Right forelimb (tissue), 1 donor: ENCODE data around the gene TTC21A.
A peak's percentile ranks its signal among the peaks of the same experiment; 100 is the strongest.

Experiments
- DNase-seq: peaks from one replicate; pipeline ENCODE4 v3.0.0-alpha.2; 2018

TTC21A gene

DNA sequence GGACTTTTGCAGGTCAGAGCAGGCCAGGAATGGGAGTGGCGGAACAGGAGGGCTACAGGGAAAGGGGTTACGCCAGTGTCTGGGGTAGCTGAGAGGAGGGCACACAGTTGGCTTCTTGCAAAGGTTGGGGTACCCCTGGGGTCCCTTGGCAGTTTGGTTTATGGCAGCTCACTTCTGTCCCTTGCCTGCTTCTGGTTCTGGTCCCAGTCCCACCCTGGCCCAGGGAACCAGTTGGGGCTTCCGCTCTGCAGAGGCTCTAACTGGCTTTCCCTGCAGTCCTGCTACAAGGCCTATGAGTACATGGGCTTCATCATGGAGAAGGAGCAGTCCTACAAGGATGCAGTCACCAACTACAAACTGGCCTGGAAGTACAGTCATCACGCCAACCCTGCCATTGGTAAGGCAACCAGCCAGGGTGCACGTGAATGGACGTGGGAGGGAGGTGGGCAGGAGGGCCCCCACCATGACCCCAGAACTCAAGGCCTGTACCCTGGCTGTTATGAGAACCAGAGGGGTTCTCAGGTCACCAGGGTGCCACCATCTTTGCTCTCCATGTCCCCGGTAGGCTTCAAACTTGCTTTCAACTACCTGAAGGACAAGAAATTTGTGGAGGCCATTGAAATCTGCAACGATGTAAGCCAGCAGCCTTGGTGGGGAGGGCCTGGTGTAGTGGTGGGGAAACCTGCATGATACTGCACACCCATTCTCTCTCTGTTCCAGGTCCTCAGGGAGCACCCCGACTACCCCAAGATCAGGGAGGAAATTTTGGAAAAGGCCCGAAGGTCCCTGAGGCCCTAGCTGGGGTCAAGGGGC lies 30.7 kb downstream of the TTC21A start:
- DNase-seq = peak; percentile 36

DNA sequence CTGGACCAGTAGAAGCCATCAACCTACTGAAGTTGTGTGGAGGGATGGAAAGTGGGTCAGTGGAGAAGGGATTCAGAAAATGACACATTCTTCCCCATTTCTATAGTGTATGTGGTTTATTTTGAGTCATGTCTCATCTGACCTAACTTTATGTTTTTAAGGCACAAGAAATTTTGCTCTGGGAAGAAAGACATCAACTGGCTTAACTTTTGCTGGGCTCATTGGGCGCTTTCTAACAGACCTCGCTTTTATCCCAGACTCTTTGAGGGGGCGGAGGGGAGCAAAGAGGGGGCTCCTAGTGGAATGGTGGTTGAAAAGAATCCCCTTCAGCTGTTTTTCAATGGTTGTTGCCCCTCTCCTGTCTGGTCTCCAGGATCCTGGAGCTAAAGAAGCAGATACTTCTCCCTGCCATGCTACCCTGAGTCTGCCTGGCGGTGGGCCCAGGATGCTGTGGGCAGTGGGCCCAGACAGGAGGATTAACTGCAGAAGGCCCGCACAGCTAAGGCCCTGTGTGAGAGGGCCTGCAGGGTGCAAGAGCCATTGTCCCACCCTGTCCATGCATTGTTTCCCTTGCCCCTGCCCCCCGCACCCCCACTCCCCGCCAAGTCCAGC lies 31.4 kb downstream of the TTC21A start:
- DNase-seq = peak; percentile 77

DNA sequence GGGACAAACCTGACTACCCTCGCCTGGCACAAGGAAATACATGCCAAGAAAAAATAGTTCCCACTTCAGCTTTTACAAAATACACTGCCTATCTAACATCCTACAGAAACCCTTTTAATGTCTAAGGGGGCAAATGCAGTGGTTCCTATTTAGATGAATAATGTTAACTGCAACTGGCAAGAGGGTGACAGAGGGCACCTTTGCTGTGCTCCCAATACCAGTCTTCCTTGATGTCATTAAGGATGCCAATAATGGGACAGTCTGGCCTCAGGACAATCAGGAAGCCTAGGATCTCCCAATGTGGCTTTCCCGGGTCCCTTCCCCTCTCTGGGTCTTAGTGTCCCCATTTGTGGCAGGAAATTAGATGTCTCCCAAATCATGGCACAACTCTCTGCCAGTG lies 32.0 kb downstream of the TTC21A start:
- peak; percentile 42 for DNase-seq

DNA sequence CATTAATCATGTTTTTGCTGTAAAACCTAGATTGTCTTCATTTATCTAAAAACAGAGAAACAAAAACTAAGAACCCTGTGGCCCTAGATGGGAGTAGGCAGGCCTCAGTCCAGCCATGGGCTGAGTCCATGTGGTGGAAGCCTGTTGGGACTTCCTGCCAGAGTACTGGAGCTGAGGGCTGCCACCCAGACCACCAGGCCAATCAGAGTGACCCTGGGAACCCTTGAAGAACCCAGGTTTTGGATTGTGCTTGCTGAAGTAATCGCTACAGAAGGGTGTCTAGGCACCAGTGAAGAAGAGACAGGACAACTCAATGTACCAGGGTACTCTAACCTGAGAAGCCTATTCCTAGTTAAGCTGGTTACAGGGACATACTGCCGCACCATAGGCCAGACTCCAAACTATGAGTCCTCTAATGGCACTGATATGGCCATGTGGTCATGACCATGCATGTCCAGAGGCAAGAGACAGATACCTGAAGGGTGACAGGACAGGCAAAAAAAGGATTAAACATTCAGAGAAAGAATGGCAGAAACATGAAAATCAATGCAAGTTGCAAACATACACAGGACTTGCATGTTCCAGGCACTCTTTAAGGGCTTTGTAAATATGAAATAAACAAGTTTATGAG lies 33.0 kb downstream of the TTC21A start:
- DNase-seq = peak; percentile 22

DNA sequence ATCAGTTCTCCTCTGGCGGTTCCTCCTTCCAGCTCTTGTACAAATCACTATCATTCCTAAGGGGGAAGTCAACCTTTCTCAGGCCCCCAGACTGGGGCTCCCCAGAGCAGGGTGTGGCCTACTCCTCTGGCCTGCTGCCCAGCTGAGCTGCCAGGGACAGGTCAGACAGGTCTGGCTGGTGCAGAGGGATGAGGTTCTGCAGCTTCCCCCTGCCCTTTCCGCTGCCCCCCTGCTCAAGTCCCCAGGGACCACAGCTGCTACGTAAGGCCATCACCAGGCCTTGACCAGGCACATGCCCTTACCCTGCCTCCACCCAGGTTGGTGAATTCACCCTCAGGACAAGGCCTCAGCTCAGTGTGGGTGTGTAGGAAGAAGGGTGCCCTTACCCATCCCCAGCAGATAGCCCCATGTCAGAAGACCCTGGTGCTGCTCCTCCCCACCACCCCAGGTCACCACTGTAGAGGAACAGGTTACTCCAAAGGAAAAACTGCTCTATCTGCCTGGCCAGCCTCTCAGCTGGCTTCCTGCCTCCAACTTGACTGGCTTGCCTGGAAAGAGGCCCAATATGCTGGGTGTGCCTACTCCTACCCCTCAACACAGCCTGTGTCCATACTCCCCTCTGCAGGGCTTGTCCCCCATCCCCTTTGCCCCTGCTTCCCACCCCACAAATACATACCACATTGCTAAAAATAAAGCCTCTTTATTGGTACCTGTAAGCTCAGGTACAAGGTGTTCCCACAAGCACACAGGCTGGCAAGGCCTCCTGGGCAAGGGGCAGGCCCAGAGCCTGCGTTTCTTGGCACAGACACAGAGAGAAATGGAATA lies 33.9 kb downstream of the TTC21A start:
- DNase-seq = peak; percentile 47

DNA sequence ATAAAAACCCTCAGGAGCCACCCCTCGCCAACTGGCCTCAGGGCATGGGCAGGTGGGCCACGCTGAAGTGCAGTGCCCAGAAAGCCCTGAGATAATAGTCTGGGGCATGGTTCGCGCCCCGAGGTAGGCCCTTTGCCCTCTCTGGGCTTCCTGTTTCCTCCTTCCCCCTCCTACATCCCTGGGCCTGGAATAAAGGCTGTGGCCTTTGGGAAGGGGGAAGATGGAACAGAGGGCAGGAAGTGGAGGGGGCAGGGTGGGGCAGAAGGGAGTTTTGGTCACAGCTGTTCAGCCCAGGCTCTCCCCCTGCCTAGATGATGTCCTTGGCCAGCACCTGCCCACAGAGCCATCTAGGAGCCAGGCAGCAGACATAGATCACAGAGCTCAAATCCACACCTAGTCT lies 34.6 kb downstream of the TTC21A start:
- peak; percentile 37 for DNase-seq

DNA sequence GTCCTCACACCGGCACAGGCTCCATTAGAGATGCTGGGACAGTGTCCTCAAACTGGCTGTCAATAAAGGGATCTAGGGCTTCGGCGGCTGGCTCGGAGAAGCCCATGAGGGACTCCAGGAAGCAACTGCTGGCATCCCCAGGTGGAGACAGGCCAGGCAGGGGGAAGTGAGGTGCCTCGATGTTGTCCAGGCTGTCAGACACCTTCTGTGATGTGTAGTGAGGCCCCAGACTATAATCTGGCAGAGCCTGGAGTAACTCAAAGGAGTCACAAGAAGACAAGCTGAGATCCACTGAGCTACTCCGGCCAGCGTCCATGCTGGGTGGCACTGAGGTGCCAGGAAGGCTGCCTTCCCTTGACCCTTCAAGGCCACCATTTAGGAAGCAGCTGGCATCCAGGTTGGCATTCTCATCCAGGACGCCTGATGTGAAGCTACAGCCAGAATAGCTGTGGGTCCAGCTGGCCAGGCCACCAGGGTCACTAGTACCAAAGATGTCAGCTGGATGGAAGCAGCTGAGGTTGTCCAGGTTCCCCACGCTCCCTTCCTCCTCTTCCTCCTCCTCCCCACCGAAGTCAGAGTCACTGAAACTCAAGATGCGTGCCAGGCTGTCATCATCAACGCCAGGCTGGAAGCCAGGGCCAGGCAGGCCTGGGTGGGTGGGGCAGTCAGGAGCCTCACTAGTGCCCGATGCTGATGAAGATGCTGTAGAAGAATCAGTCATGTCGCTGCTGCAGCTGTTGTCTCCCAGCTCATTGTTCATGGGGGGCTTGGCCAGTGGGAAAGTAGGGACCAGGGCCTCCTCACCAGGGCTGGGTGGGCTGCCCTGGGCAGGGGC lies 35.8 kb downstream of the TTC21A start:
- DNase-seq = peak; percentile 46

DNA sequence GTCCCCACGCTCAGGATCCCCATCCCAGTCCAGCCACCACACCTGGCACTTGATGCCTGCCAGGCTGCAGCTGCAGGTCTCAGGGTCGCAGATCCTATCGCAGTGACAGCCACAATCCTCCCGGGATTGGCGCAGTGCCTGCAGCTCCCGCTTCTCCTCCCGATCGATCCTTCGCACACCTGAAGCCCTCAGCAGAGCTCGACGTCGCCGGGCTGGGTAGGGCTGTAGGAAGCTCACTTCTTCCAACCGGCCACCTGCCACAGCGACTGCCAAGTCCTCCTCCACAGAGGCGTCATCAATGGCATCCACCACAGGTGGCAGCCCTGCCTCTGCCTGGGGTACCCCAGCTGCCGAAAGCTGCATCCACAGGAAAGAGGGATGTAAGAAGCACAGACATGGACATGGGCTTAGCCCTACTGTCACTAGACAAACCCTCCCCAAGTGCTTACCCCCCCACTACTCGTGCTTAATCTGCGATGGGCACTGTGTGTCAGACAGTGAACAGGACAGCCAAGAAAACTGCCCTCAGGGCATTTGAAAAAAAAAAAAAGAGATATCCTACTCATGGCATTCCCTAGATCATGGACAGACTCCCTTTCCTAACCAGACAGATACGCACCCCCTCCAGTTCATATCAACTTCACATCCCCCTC lies 36.7 kb downstream of the TTC21A start:
- DNase-seq = peak; percentile 32

DNA sequence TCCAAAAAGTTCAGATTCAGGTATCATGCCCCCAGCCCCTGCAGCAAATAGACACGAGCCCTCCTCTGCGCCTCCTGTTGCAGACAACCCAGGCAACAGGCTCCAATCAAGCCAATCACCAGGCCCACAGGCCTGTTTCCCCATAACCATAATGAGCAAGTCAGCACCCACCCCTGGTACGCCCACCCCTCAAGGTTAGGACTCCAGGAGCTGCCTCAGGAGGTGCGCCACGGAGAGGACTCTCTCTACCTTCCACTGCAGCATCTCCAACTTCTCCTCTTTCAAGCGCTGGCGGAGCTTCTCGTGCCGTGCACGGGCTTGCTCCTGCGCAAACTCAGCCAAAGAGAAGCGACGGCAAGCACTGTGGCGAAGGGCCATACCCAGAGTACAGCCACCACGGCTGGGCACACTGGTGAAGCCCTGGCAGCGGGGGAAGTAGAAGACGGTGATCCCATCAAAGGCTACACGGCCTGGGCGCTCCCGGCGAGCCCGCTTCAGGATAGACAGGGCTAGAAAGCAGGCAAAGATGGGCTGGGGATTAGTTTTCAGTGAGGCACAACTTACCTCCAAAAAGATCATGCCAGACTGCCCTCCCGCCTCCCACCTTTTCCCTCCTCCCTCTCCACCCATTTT lies 37.4 kb downstream of the TTC21A start:
- DNase-seq = peak; percentile 38

DNA sequence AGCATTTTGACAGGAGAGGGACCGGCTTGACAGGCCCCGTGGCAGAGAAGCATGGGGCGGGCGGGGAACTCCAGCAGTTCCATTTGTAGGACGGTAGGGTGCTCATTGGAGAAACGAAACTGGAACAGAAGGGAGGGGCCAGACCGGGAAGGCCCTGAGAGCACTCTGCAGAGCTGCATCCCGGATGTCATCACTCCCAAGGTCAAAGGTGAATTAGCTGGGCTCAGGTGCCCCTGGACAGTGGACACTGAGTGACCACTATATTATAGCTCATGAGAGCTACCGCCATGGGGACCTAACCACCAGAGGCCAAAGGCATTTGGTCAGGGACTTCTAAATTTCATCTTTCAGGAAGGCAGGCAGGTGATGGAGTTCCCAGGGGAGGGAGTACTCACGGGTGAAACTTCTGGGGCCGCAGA lies 38.6 kb downstream of the TTC21A start:
- peak; percentile 28 for DNase-seq

DNA sequence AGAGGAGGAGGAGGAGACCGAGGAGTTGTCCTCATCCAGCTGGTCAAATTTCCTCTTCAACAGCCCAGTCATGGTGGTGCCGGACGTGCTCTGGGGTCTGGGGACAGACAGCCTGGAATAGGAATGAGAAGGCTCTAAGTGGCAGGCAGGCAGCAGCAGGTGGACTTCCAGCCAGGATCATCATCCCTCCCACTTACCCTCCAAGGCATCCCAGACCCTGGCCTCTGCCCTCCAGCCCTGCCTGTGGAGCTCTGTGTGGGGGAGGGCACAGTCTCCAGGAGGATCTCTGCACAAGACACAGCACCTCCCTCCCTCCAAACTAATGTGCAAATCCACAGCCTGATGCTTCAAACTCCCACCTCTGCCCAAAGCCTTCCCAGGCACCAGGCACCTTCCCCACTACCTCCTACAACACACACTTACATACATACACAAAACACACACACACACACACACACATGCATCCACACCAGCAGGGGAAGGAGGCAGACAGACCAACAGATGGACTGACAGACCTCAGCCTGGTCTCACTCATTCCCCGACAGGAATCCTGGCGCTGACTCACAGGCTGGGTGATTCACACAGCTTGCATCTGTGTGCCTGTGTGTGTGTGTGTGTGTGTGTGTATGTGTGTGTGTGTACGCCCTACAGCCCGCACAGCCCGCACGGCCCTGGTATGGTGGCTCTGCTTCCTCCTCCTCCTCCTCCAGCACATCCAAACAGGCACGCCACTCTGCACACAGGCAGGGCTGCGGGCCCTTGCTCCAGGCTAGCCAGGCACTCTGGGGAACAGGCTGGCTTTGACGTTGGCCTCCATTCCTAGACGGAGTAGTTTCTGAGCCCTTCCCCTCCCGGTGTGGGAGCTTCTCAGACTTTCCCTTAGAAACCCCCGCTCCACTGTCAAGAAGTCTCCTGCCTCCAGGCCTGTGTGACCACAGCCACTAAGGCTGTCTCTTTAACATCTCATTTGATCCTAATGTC lies 39.4 kb downstream of the TTC21A start:
- DNase-seq = peak; percentile 83

DNA sequence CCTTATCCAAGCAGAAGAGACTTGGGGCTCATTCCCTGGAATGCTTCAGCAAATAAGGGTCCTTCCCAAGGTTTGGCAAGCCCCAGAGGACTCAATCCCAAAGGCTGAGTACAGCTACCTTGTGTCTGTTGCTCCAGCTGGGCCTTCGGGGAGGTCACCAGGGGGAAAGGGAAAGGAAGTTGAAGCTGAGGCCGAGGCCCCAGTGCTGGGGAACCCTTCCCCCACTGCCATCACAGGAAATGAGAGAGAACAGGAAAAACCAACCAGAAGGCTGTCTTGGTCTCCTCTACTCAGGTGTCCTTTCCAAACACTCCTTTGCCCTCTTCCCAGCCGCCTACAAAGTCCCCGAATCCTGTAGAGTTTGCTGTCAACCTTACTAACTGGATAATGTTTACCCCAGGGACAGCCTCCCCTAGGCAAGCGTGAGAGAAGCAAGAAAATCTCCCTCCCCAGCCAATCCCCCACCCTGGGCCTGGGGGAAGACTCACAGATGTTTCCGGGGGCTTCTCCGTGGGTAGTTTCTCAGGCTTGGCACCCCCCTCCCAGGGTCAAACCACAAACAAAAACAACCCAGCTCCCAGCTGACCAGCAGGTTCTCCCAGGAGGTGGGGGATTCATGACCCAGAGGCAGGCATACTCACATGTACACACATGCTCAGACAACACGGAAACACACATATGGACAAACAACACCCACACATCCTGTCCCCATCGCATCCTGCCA lies 40.4 kb downstream of the TTC21A start:
- peak; percentile 53 for DNase-seq

DNA sequence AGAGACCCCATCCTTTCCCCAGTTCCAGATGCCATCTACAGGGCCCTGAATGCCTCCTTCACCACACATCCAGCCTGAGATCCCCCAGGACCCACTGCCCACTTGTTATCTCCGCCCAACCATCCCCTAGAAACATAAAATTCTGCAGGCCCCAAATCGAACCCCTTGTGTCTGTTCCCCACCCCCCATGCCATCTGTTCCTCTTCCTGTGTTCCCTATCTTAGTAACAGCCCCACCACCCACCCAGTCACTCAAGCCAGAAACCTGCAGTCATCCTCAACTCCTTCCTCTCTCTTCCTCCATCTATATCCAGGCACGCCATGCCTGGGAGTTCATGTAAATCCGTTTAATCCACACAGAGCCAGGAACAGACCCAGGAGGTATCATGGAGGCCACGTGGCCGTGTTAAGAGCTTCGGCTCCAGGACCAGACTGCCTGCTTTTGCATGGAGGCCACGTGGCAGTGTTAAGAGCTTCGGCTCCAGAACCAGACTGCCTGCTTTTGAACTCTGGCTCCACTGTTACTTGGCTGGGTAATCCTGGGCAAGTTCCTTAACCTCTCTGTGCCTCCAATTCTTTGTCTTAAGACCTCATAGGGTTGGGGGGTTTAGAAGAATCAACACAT lies 41.1 kb downstream of the TTC21A start:
- DNase-seq = peak; percentile 49

DNA sequence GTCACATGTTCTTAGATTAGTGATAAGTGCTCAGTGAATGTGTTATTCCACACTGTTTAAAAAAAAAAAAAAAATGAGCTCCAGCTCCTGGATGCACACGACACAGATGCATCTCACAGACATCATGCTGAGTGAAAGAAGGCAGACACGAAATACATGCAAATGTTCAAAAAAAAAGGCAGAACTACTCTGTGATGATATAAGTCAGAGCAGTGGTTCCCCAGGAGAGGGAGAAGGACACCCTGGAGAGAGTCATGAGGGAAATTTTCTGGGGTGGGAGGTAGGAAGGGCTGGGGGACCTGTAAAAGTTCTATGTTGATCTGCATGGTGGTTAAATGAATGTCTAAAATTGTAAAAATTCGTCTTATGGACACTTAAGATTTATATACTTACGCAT lies 41.6 kb downstream of the TTC21A start:
- DNase-seq = no peak

DNA sequence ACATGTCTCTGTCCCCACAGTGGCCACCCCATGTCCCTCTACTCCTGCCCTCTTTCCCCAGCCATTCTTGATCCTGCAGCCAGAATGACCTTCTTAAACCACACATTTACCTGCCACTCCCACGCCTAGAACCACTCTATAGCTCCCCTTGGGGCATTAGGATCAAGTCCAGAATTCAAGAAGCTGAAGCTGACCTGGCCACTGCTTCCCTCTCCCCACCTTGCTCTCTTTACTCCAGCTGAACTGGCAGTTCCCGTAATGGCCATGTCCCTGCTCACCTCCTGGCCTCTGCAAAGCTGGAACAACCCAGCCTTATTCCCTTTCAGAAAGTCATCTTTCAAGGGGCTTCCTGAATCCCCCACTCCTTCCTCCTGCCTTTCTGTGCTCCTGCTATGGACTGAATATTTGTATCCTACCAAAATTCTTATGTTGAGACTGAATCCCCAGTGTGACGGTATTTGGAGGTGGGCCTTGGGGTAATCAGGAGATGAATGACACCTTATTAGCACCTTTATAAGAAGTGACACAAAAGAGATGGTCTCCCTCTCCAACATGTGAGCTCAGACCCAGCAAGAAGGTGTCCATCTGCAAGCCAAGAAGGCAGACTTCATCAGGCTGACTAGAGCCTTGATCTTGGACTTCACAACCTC lies 42.1 kb downstream of the TTC21A start:
- peak; percentile 35 for DNase-seq

DNA sequence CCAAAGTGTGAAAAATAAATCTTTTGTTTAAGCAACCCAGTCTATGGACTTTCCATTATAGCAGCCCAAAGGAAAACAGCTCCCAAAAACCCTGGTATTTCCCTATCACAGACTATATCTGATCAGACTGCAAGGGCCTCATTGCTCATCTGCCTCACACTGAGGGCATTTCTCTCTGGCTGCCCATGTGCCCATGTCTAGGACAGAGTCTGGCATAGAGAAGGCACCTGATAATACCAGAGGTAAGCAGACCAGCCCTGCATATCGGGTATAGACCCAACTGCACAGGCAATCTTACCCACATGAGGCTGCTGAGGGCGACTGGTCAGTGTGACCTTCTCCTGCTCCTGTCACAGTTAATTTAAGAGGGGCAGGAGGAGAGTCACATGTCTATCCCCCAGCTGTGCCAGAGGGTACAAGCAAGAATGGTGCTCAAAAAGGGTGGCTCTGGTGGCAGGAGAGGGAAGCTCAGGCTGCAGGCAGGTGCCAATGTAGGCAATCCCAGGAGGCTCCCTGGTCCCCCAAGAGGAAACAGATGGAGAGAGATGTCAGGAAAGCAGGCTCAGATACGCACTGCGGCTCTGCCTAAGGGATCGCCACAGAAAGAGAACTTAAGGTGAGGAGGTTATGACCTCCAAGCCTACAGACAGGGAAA lies 42.8 kb downstream of the TTC21A start:
- DNase-seq = peak; percentile 45

DNA sequence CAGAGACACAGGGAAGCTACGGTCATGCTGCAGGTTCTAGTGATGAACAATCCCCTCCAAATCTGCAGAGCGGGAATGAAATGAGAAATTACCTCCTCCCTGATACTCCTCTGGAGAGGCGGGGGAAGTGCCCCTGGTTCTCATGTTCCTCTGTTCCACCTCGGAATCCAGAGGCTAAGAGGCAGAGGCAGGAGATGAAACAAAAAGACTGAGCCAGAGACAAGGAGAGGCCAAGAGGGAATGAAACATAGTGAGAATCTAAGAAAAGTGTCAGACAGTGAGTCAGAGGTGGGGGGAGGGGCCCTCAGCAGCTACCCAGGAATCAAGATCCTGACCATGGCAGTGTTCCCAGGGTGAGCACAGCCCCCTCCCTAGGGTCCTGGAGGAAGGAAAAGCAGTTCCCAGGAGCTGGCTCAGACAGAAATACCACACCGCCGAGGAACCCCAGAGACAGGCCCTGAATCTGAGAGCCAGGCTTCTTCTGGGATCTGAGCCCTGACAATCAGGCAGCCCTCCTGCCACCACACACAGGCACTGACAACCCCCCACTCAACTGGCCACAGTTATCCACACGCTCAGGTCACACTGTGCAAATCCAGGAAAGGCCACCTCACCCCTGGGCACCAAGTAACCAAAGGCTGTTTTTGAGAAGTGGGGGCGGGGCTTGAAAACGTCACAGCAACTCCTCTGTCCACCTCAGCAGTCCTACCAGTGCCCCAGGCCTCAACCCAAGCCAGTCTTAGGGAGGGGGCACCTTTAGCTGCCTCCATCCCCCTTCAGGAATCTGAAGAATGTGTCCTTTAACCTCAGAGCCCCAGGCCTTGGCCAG lies 43.5 kb downstream of the TTC21A start:
- peak; percentile 79 for DNase-seq
